Activated CD4-positive, CD25-positive, alpha-beta regulatory T cell treated with anti-CD3 and anti-CD28 coated beads, Interleukin-2, amount 50 U/mL, for 72 hours (primary cell): ENCODE results near the gene KRTAP10-2.
"Not testable (repeated sequence)": the region's sequence is repeated elsewhere in the genome, so short reads cannot be mapped to it uniquely, and the experiment has no call there.

Source experiments
- DNase-seq: peaks from one replicate; pipeline ENCODE4 v3.0.0; 2021

KRTAP10-2 gene

GRCh38 chr21:44582055-44582454, 30.8 kb upstream of the KRTAP10-2 start:
- DNase-seq: no peak

GRCh38 chr21:44581158-44581557, 29.9 kb upstream of the KRTAP10-2 start:
- DNase-seq: no peak

GRCh38 chr21:44580231-44580821, 29.0 kb upstream of the KRTAP10-2 start, which contains the start of gene KRTAP10-5:
Gene KRTAP10-5, minus strand, starts transcription at chr21:44580604. Its CDS starts 26 bp downstream, at chr21:44580578.
- not testable (repeated sequence) for DNase-seq

- no peak for DNase-seq
Measured at GRCh38 chr21:44579833-44580144, 28.5 kb upstream of the KRTAP10-2 start.

GRCh38 chr21:44579056-44579832, 27.9 kb upstream of the KRTAP10-2 start:
- no peak for DNase-seq

- DNase-seq: no peak
Measured at GRCh38 chr21:44578371-44579055, 27.2 kb upstream of the KRTAP10-2 start.

- no peak for DNase-seq
Measured at GRCh38 chr21:44576025-44576420, 24.7 kb upstream of the KRTAP10-2 start.

GRCh38 chr21:44575307-44576024, 24.2 kb upstream of the KRTAP10-2 start:
- no peak for DNase-seq

GRCh38 chr21:44574457-44575306, 23.4 kb upstream of the KRTAP10-2 start:
- DNase-seq: no peak

- not testable (repeated sequence) for DNase-seq
Measured at GRCh38 chr21:44573630-44574456, 22.5 kb upstream of the KRTAP10-2 start, which contains the start of gene KRTAP10-4. Gene KRTAP10-4, plus strand, starts transcription at chr21:44573729. Its CDS starts 30 bp downstream, at chr21:44573759.

- DNase-seq: no peak
Measured at GRCh38 chr21:44572959-44573583, 21.8 kb upstream of the KRTAP10-2 start.

GRCh38 chr21:44571844-44572782, 20.8 kb upstream of the KRTAP10-2 start:
- no peak for DNase-seq

- DNase-seq: no peak
Measured at GRCh38 chr21:44571296-44571695, 20.0 kb upstream of the KRTAP10-2 start.

- DNase-seq: no peak
Measured at GRCh38 chr21:44569861-44570517, 18.7 kb upstream of the KRTAP10-2 start.

- DNase-seq: no peak
Measured at GRCh38 chr21:44568667-44569556, 17.6 kb upstream of the KRTAP10-2 start.

- DNase-seq: no peak
Measured at GRCh38 chr21:44568261-44568660, 17.0 kb upstream of the KRTAP10-2 start.

- no peak for DNase-seq
Measured at GRCh38 chr21:44567481-44568171, 16.3 kb upstream of the KRTAP10-2 start.
